Measurements from ENCODE around the gene FANCE.

DNA sequence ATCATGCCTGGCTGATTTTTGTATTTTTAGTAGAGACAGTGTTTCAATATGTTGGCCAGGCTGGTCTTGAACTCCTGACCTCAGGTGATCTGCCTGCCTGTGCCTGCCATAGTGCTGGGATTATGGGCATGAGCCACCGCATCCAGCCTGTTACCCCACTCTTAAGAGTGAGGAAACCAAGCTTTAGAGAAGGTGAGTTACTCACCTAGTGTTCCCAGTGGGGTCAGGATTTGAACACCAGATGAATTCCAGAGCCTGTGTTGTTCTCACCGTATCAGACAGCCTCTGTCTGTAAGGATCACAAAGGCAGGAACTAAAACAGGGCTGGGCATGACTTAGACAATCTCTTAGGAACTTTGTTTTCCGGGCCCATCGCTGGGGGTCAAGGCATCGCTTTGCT, 9.4 kb upstream of the FANCE start:
- TF ChIP-seq, protein P1, sequence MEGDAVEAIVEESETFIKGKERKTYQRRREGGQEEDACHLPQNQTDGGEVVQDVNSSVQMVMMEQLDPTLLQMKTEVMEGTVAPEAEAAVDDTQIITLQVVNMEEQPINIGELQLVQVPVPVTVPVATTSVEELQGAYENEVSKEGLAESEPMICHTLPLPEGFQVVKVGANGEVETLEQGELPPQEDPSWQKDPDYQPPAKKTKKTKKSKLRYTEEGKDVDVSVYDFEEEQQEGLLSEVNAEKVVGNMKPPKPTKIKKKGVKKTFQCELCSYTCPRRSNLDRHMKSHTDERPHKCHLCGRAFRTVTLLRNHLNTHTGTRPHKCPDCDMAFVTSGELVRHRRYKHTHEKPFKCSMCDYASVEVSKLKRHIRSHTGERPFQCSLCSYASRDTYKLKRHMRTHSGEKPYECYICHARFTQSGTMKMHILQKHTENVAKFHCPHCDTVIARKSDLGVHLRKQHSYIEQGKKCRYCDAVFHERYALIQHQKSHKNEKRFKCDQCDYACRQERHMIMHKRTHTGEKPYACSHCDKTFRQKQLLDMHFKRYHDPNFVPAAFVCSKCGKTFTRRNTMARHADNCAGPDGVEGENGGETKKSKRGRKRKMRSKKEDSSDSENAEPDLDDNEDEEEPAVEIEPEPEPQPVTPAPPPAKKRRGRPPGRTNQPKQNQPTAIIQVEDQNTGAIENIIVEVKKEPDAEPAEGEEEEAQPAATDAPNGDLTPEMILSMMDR (IDR thresholded peaks at IDR 0.05), result no peak
- no peak for TF ChIP-seq ZFX (IDR thresholded peaks at IDR 0.05; ENCODE audit: borderline replicate concordance)

Data from 22Rv1 (cell line).